Fibroblast of lung (primary cell): ENCODE results near the gene TNFRSF19. TPM values are rescaled to one million over a fixed set of nuclear protein-coding genes. Genes with fewer than 3 reads are reported as not detected.

Source experiments
- DNase-seq, 2 donors: peaks; one replicate each; pipeline versions ENCODE4 v3.0.0 to v3.0.0-alpha.2; 2010; ENCODE audit warnings: low read depth in 2 of 2
- H2AFZ ChIP-seq: 2 replicates; pipeline ENCODE4 v1.5.1; 2012; ENCODE audit warnings: low read length, control low read depth, inconsistent platforms
- H3K27ac ChIP-seq: 2 replicates; pipeline ENCODE4 v1.5.1; 2011; ENCODE audit warnings: low read length, control low read depth; ENCODE audit not compliant: insufficient read depth
- H3K27me3 ChIP-seq: 2 replicates; pipeline ENCODE4 v1.5.1; 2011; ENCODE audit warnings: mild to moderate bottlenecking, low read length; ENCODE audit not compliant: control insufficient read depth, insufficient read depth
- H3K36me3 ChIP-seq: 2 replicates; pipeline ENCODE4 v1.5.1; 2011; ENCODE audit warnings: low read length; ENCODE audit not compliant: control insufficient read depth, insufficient read depth
- H3K4me1 ChIP-seq: 2 replicates; pipeline ENCODE4 v1.5.1; 2011; ENCODE audit warnings: low read length; ENCODE audit not compliant: control insufficient read depth, insufficient read depth; ENCODE audit errors: extremely low read depth
- H3K4me2 ChIP-seq: 2 replicates; pipeline ENCODE4 v1.5.1; 2011; ENCODE audit warnings: low read length, control low read depth; ENCODE audit not compliant: insufficient read depth; ENCODE audit errors: extremely low read depth
- H3K4me3 ChIP-seq, 4 experiments: fragments of 200-600 bp in 1 of 4; sonication (generic) in 1 of 4; replicated peaks in 1 of 4; 2 replicates each; pipeline ENCODE4 v1.5.1; 2011 to 2016; ENCODE audit warnings: low read length in 4 of 4, low read depth in 3 of 4, mild to moderate bottlenecking in 3 of 4, control low read depth in 2 of 4, inconsistent platforms in 1 of 4, mixed read lengths in 1 of 4; ENCODE audit not compliant: insufficient read depth in 1 of 4; ENCODE audit errors: control extremely low read depth in 1 of 4
- H3K79me2 ChIP-seq: 2 replicates; pipeline ENCODE4 v1.5.1; 2012; ENCODE audit warnings: mild to moderate bottlenecking, low read length, inconsistent platforms; ENCODE audit not compliant: control insufficient read depth, insufficient read depth
- H3K9ac ChIP-seq: 2 replicates; pipeline ENCODE4 v1.5.1; 2011; ENCODE audit warnings: mild to moderate bottlenecking, low read length, control low read depth; ENCODE audit not compliant: insufficient read depth
- H3K9me3 ChIP-seq: 2 replicates; pipeline ENCODE4 v1.5.1; 2012; ENCODE audit warnings: low read depth, low read length; ENCODE audit not compliant: control insufficient read depth, insufficient read depth
- H4K20me1 ChIP-seq: 2 replicates; pipeline ENCODE4 v1.5.1; 2011; ENCODE audit warnings: low read length; ENCODE audit not compliant: control insufficient read depth, insufficient read depth; ENCODE audit errors: extremely low read depth
- EZH2 ChIP-seq: IDR thresholded peaks from 2 replicates; pipeline ENCODE4 v1.5.1; 2012; ENCODE audit warnings: low read length, control low read depth, mild to moderate bottlenecking; ENCODE audit errors: missing control alignments
- polyA plus RNA-seq, 2 donors: library from polyadenylated mRNA; depleted of rRNA in 1 of 2; stranded (reverse) in 1 of 2; unstranded in 1 of 2; fragments of >200 nt; gene quantifications; 2 replicates each; pipeline ENCODE4 v1.2.1, GENCODE V29; 2011 to 2012; ENCODE audit warnings: missing spikeins in 1 of 2
- total RNA-seq: library from RNA; depleted of rRNA; stranded (reverse); fragments of >200 nt; gene quantifications from 2 replicates; pipeline ENCODE4 v1.2.1, GENCODE V29; 2014
- TF ChIP-seq, protein P1 (sequence below), 2 donors: IDR thresholded peaks in 1 of 2; conservative IDR thresholded peaks in 1 of 2; 1 replicate in 1 of 2; 2 replicates in 1 of 2; pipeline ENCODE4 v1.5.1; 2011 to 2012; ENCODE audit warnings: low read length in 2 of 2, control low read depth in 1 of 2, inconsistent platforms in 1 of 2, low read depth in 1 of 2, mild to moderate bottlenecking in 1 of 2

TNFRSF19 gene
- total and polyA plus RNA-seq, 2 donors (not counting 1 experiment from before 2014, with no cell fraction given), result 260 to 330 TPM

DNA sequence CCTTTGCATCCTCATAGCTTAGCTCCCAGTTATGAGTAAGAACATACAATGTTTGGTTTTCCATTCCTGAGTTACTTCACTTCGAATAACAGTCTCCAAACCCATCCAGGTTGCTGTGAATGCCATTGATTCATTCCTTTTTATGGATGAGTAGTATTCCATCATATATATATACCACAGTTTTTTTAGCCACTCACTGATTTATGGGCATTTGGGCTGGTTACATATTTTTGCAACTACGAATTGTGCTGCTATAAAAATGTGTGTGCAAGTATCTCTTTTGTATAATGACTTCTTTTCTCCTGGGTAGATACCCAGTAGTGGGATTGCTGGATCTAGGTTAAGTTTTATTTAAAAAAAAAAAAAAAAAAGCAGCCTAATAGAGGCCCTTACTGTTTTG is 14.1 kb downstream of the TNFRSF19 start:
- Histone ChIP-seq H2AFZ (no peak overlapping the region), H3K27ac (no peak overlapping the region), H4K20me1 (no peaks in the 10 kb centered on the region), H3K9me3 (no peaks in the 10 kb centered on the region), H3K36me3 (peaks cover 1% of the 10 kb centered on the region), H3K4me2 (no peak overlapping the region), H3K79me2 (peaks cover 80% of the 10 kb centered on the region), H3K27me3 (no peaks in the 10 kb centered on the region), H3K9ac (no peak overlapping the region), H3K4me3 (no peak overlapping the region), H3K4me1 (no peaks in the 10 kb centered on the region)
- DNase-seq, result no peak
- TF ChIP-seq, protein P1, sequence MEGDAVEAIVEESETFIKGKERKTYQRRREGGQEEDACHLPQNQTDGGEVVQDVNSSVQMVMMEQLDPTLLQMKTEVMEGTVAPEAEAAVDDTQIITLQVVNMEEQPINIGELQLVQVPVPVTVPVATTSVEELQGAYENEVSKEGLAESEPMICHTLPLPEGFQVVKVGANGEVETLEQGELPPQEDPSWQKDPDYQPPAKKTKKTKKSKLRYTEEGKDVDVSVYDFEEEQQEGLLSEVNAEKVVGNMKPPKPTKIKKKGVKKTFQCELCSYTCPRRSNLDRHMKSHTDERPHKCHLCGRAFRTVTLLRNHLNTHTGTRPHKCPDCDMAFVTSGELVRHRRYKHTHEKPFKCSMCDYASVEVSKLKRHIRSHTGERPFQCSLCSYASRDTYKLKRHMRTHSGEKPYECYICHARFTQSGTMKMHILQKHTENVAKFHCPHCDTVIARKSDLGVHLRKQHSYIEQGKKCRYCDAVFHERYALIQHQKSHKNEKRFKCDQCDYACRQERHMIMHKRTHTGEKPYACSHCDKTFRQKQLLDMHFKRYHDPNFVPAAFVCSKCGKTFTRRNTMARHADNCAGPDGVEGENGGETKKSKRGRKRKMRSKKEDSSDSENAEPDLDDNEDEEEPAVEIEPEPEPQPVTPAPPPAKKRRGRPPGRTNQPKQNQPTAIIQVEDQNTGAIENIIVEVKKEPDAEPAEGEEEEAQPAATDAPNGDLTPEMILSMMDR (conservative IDR thresholded peaks at IDR 0.05 in 1 of 2, IDR thresholded peaks at IDR 0.05 in 1 of 2; ENCODE audit: low read depth in 1 of 2, low read length in 2 of 2), result no peak
- TF ChIP-seq EZH2, result no peak

DNA sequence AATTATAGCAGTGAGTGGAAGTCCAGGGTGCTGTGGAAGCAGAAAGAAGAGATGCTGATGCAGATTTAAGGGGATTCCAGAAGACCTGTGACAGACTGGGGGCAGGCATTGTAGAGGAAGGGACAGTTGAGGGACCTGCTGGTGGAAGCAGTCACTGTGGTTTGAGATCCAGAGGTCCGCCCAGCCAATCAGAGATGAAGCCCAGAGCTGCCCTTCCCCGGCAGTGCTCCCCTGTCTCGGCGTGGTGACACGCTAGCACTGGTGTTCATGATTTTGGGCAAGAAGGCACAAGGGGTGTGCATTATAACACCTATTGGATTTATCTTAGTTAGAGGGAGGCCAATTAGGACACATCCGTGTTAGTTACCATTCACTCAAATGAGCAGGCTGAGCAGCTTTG is 16.1 kb downstream of the TNFRSF19 start:
- no peak for DNase-seq
- H4K20me1 ChIP-seq, result no peaks in the 10 kb centered on the region
- no peak overlapping the region for H3K4me3 ChIP-seq
- TF ChIP-seq, protein P1 (conservative IDR thresholded peaks at IDR 0.05 in 1 of 2, IDR thresholded peaks at IDR 0.05 in 1 of 2; ENCODE audit: low read depth in 1 of 2, low read length in 2 of 2), result no peak
- peak overlapping the region; percentile 11 for H3K4me2 ChIP-seq
- no peak overlapping the region for H3K9ac ChIP-seq
- peaks cover 1% of the 10 kb centered on the region for H3K36me3 ChIP-seq
- H3K79me2 ChIP-seq, result peaks cover 64% of the 10 kb centered on the region
- H3K27ac ChIP-seq, result no peak overlapping the region
- no peak overlapping the region for H2AFZ ChIP-seq
- H3K9me3 ChIP-seq, result no peaks in the 10 kb centered on the region
- no peaks in the 10 kb centered on the region for H3K27me3 ChIP-seq
- H3K4me1 ChIP-seq, result no peaks in the 10 kb centered on the region

DNA sequence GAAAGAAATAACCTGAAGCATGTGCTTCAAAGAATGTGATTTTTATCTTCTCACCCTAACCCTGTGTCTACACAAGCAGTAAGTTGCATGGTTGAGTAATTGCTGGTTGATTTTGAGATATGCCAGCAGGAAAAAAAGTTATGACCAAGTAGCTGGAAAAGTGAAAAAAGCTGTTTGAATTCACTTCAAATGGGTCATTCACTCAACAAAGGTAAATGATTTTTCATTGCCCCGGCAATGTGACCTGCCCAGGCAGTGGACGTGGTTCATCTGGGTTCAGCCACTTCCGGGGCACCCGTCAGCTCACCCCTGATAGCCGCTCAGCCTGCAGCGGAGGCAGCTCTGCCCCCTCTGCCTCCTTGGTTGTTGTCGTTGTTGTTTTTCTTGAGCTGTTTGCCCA is 18.5 kb downstream of the TNFRSF19 start:
- Histone ChIP-seq H4K20me1 (no peaks in the 10 kb centered on the region), H3K9ac (no peak overlapping the region), H3K4me3 (no peak overlapping the region), H3K79me2 (peaks cover 43% of the 10 kb centered on the region), H3K36me3 (peaks cover 2% of the 10 kb centered on the region), H3K27me3 (no peaks in the 10 kb centered on the region), H2AFZ (no peak overlapping the region), H3K4me2 (no peak overlapping the region), H3K9me3 (no peaks in the 10 kb centered on the region), H3K27ac (no peak overlapping the region), H3K4me1 (no peaks in the 10 kb centered on the region)
- DNase-seq, result no peak
- TF ChIP-seq, protein P1 (conservative IDR thresholded peaks at IDR 0.05 in 1 of 2, IDR thresholded peaks at IDR 0.05 in 1 of 2; ENCODE audit: low read depth in 1 of 2, low read length in 2 of 2), result no peak
- TF ChIP-seq EZH2, result no peak
